Duodenal mucosa (tissue), 2 donors: ENCODE measurements around the gene PTPRQ.

ENCODE experiments used
- H3K27ac ChIP-seq: one replicate; pipeline ENCODE4 v1.7.0; 2013; ENCODE audit warnings: low read depth, low read length
- H3K27me3 ChIP-seq, 2 donors: one replicate each; pipeline ENCODE4 v1.7.0; 2013; ENCODE audit warnings: low read length in 2 of 2, control low read depth in 1 of 2; ENCODE audit not compliant: insufficient read depth in 2 of 2, control insufficient read depth in 1 of 2
- H3K36me3 ChIP-seq, 2 donors: one replicate each; pipeline ENCODE4 v1.7.0; 2013; ENCODE audit warnings: low read length in 2 of 2, control low read depth in 1 of 2; ENCODE audit not compliant: insufficient read depth in 2 of 2, control insufficient read depth in 1 of 2
- H3K4me1 ChIP-seq, 2 donors: one replicate each; pipeline ENCODE4 v1.7.0; 2013; ENCODE audit warnings: low read length in 2 of 2, control low read depth in 1 of 2; ENCODE audit not compliant: insufficient read depth in 2 of 2, control insufficient read depth in 1 of 2
- H3K4me3 ChIP-seq, 2 donors: one replicate each; pipeline ENCODE4 v1.7.0; 2013; ENCODE audit warnings: low read length in 2 of 2, low read depth in 1 of 2
- H3K9ac ChIP-seq, 2 donors: one replicate each; pipeline ENCODE4 v1.7.0; 2013; ENCODE audit warnings: low read length in 2 of 2, low read depth in 1 of 2
- H3K9me3 ChIP-seq, 2 donors: one replicate each; pipeline ENCODE4 v1.7.0; 2013; ENCODE audit warnings: low read length in 2 of 2, control low read depth in 1 of 2; ENCODE audit not compliant: control insufficient read depth in 1 of 2

PTPRQ gene

GRCh38 chr12:80715713-80716249 lies 271.7 kb downstream of the PTPRQ start:
- Histone ChIP-seq H3K4me1 (no peaks in the 10 kb centered on the region), H3K36me3 (no peaks in the 10 kb centered on the region), H3K4me3 (no peak overlapping the region), H3K9me3 (no peaks in the 10 kb centered on the region), H3K9ac (no peak overlapping the region), H3K27ac (no peak overlapping the region), H3K27me3 (peaks cover 4 to 33% of the 10 kb centered on the region in 2 donors)

- H3K4me3 ChIP-seq = no peak within 1 kb of the TSS
- no peak within 1 kb of the TSS for H3K9ac ChIP-seq
- no peaks in the 10 kb centered on the region for H3K9me3 ChIP-seq
- no peaks in the 10 kb centered on the region for H3K36me3 ChIP-seq
- H3K4me1 ChIP-seq = no peaks in the 10 kb centered on the region
- H3K27ac ChIP-seq = no peak within 1 kb of the TSS
- peaks cover 4 to 33% of the 10 kb centered on the region in 2 donors for H3K27me3 ChIP-seq
These were observed 272.8 kb downstream of the PTPRQ start, which contains the start of gene MYF5 for GRCh38 chr12:80716696-80717469. Gene MYF5, plus strand, starts transcription at chr12:80716912. Its CDS starts 152 bp downstream, at chr12:80717064.

- Histone ChIP-seq H3K36me3 (no peaks in the 10 kb centered on the region), H3K9me3 (no peaks in the 10 kb centered on the region), H3K9ac (no peak overlapping the region), H3K27ac (no peak overlapping the region), H3K4me1 (no peaks in the 10 kb centered on the region), H3K27me3 (peaks cover 4 to 33% of the 10 kb centered on the region in 2 donors), H3K4me3 (no peak overlapping the region)
These were observed 273.8 kb downstream of the PTPRQ start for GRCh38 chr12:80717856-80718255.

DNA sequence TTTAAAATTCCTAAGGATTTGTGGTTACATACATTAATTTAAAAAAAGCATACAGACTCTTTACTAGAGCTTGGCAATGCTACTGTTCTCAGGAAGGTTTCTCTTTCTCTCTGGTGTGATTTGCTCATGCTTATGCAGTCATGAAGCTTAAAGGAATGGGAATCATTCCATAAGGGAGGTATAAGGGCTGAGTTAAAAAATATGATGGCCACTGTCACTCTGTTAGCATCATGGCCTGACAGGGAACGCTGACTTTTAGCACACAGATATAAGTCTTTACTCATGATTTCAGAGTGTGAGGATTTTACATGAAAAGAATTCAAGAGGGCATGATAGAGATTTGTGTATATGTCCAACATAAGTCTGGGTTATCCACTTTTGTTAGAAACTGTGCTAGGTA lies 276.5 kb downstream of the PTPRQ start:
- Histone ChIP-seq H3K27me3 (peaks cover 0 to 12% of the 10 kb centered on the region in 2 donors), H3K36me3 (no peaks in the 10 kb centered on the region), H3K9ac (no peak overlapping the region), H3K27ac (no peak overlapping the region), H3K4me1 (no peaks in the 10 kb centered on the region), H3K9me3 (no peaks in the 10 kb centered on the region), H3K4me3 (no peak overlapping the region)

- no peaks in the 10 kb centered on the region for H3K9me3 ChIP-seq
- no peaks in the 10 kb centered on the region for H3K4me1 ChIP-seq
- no peak overlapping the region for H3K9ac ChIP-seq
- no peak overlapping the region for H3K4me3 ChIP-seq
- H3K27me3 ChIP-seq = peaks cover 0 to 3% of the 10 kb centered on the region in 2 donors
- no peaks in the 10 kb centered on the region for H3K36me3 ChIP-seq
- no peak overlapping the region for H3K27ac ChIP-seq
These were observed 277.3 kb downstream of the PTPRQ start for GRCh38 chr12:80721326-80721725.
